CD4-positive, alpha-beta T cell treated with Interleukin-21 for 1 hour (primary cell): ENCODE data around the gene ITGB1.
"Not testable (repeated sequence)": the region's sequence is repeated elsewhere in the genome, so short reads cannot be mapped to it uniquely, and the experiment has no call there.

Source experiments
- DNase-seq: peaks from one replicate; pipeline ENCODE4 v3.0.0-alpha.2; 2020

Gene ITGB1

GRCh38 chr10:32929634-32930033 lies 28.4 kb downstream of the ITGB1 start:
- peak; percentile 36 for DNase-seq

- DNase-seq = no peak
Measured at GRCh38 chr10:32927750-32928149, 30.3 kb downstream of the ITGB1 start.

GRCh38 chr10:32923849-32924248 lies 34.2 kb downstream of the ITGB1 start:
- no peak for DNase-seq

- no peak for DNase-seq
Measured at GRCh38 chr10:32923134-32923533, 34.9 kb downstream of the ITGB1 start.

GRCh38 chr10:32922170-32922569 lies 35.9 kb downstream of the ITGB1 start:
- DNase-seq = no peak

- DNase-seq = not testable (repeated sequence)
Measured at GRCh38 chr10:32917817-32918216, 40.2 kb downstream of the ITGB1 start.

GRCh38 chr10:32911285-32912016 lies 46.6 kb downstream of the ITGB1 start:
- DNase-seq = no peak

GRCh38 chr10:32909970-32910369 lies 48.1 kb downstream of the ITGB1 start:
- DNase-seq = not testable (repeated sequence)

- DNase-seq = no peak
Measured at GRCh38 chr10:32909456-32909855, 48.6 kb downstream of the ITGB1 start.

- DNase-seq = no peak
Measured at GRCh38 chr10:32906595-32906994, 51.4 kb downstream of the ITGB1 start.

GRCh38 chr10:32905466-32905865 lies 52.6 kb downstream of the ITGB1 start:
- no peak for DNase-seq

- DNase-seq = no peak
Measured at GRCh38 chr10:32901815-32902214, 56.2 kb downstream of the ITGB1 start.

GRCh38 chr10:32895200-32895968 lies 62.6 kb downstream of the ITGB1 start:
- not testable (repeated sequence) for DNase-seq

GRCh38 chr10:32893916-32894664 lies 63.9 kb downstream of the ITGB1 start:
- DNase-seq = no peak

- no peak for DNase-seq
Measured at GRCh38 chr10:32893434-32893833, 64.6 kb downstream of the ITGB1 start.

- DNase-seq = no peak
Measured at GRCh38 chr10:32891261-32891660, 66.8 kb downstream of the ITGB1 start.

- DNase-seq = no peak
Measured at GRCh38 chr10:32890444-32890843, 67.6 kb downstream of the ITGB1 start.

- no peak for DNase-seq
Measured at GRCh38 chr10:32889631-32890212, 68.3 kb downstream of the ITGB1 start.

- no peak for DNase-seq
Measured at GRCh38 chr10:32888161-32888927, 69.7 kb downstream of the ITGB1 start.

- no peak for DNase-seq
Measured at GRCh38 chr10:32887481-32887880, 70.5 kb downstream of the ITGB1 start.

GRCh38 chr10:32882076-32882475 lies 76.0 kb downstream of the ITGB1 start:
- no peak for DNase-seq

- no peak for DNase-seq
Measured at GRCh38 chr10:32878646-32879045, 79.4 kb downstream of the ITGB1 start.
